ENCODE results near the gene PCYT1A.

- peak in 1 of 3 experiments; percentile 50 for TF ChIP-seq CTCF (optimal IDR thresholded peaks at IDR 0.05 in 1 of 3, IDR thresholded peaks at IDR 0.05 in 1 of 3, conservative IDR thresholded peaks at IDR 0.05 in 1 of 3; ENCODE audit: extremely low read depth in 1 of 3, insufficient read depth in 2 of 3, low read length in 3 of 3)
- no peak for TF ChIP-seq EZH2 (IDR thresholded peaks at IDR 0.05; ENCODE audit: low read length)
Observed at GRCh38 chr3:196287090-196287439, 461 bp downstream of the PCYT1A start.

All from keratinocyte (primary cell).